H1 (cell line): Measurements from ENCODE around the gene TMEM134. TPM values are rescaled to one million over a fixed set of nuclear protein-coding genes. Genes with fewer than 3 reads are reported as not detected.

Source experiments
- CTCF ChIA-PET: fragments of 300-600 bp; sonication (Branson Sonifier 250); formaldehyde crosslinking; loops from one replicate; lab custom pipeline; 2021; ENCODE audit not compliant: partially characterized antibody; lab: Charles Lee
- POLR2A ChIA-PET: fragments of 300-600 bp; sonication (Branson Sonifier 250); formaldehyde crosslinking; loops from one replicate; lab custom pipeline; 2021; ENCODE audit warnings: inconsistent platforms; ENCODE audit not compliant: partially characterized antibody; lab: Charles Lee
- DNase-seq, 2 experiments: peaks; one replicate each; pipeline versions ENCODE4 v3.0.0 to v3.0.0-alpha.2; 2010 to 2022; ENCODE audit warnings: low spot score in 2 of 2, low read depth in 1 of 2, mixed read lengths in 1 of 2
- FAIRE-seq: peaks from 2 replicates; lab custom pipeline; 2011; peaks lifted over from hg19 to GRCh38; lab: Jason Lieb, UNC
- H2AFZ ChIP-seq: 2 replicates; pipeline ENCODE4 v1.8.1; 2012; ENCODE audit warnings: low read length, inconsistent platforms
- H2AK5ac ChIP-seq: 2 replicates; pipeline ENCODE4 v1.6.1; 2013; ENCODE audit warnings: low read depth, low read length
- H2BK120ac ChIP-seq: replicated peaks from 2 replicates; pipeline ENCODE3; 2013; ENCODE audit warnings: low read depth, low read length, inconsistent platforms
- H2BK12ac ChIP-seq: 2 replicates; pipeline ENCODE4 v1.6.1; 2013; ENCODE audit warnings: low read depth, low read length
- H2BK15ac ChIP-seq: 2 replicates; pipeline ENCODE4 v1.6.1; 2013; ENCODE audit warnings: low read length
- H2BK20ac ChIP-seq: 2 replicates; pipeline ENCODE4 v1.6.1; 2013; ENCODE audit warnings: low read length
- H2BK5ac ChIP-seq: 2 replicates; pipeline ENCODE4 v1.6.1; 2013; ENCODE audit warnings: low read depth, low read length
- H3K14ac ChIP-seq: 2 replicates; pipeline ENCODE4 v1.6.1; 2013; ENCODE audit warnings: inconsistent platforms; ENCODE audit not compliant: insufficient read length
- H3K18ac ChIP-seq: 2 replicates; pipeline ENCODE4 v1.6.1; 2013; ENCODE audit warnings: low read length; ENCODE audit errors: extremely low read depth
- H3K23ac ChIP-seq: 2 replicates; pipeline ENCODE4 v1.6.1; 2013; ENCODE audit warnings: inconsistent platforms; ENCODE audit not compliant: insufficient read length
- H3K23me2 ChIP-seq: 2 replicates; pipeline ENCODE4 v1.6.1; 2013; ENCODE audit warnings: low read depth, low read length
- H3K27ac ChIP-seq: 2 replicates; pipeline ENCODE4 v1.6.1; 2011; ENCODE audit warnings: low read depth, low read length, inconsistent platforms
- H3K27me3 ChIP-seq, 4 experiments: replicated peaks in 1 of 4; 1 replicate in 1 of 4; 2 replicates in 3 of 4; pipeline versions ENCODE4 v1.6.1 to v1.8.1; 2011 to 2013; ENCODE audit warnings: low read length in 3 of 4, mild to moderate bottlenecking in 3 of 4, inconsistent platforms in 2 of 4, mixed read lengths in 2 of 4, moderate library complexity in 1 of 4; ENCODE audit not compliant: control insufficient read depth in 3 of 4, insufficient read depth in 3 of 4; ENCODE audit errors: extremely low read depth in 1 of 4
- H3K36me3 ChIP-seq, 4 experiments: 2 replicates each; pipeline versions ENCODE4 v1.6.1 to v1.8.1; 2011 to 2013; ENCODE audit warnings: mild to moderate bottlenecking in 4 of 4, low read length in 3 of 4, moderate library complexity in 2 of 4, control low read depth in 1 of 4, inconsistent platforms in 1 of 4; ENCODE audit not compliant: insufficient read depth in 4 of 4, control insufficient read depth in 2 of 4
- H3K4ac ChIP-seq: replicated peaks from 2 replicates; pipeline ENCODE3; 2013; ENCODE audit warnings: low read length, low read depth, mixed read lengths, inconsistent platforms; ENCODE audit not compliant: insufficient read length
- H3K4me1 ChIP-seq, 4 experiments: replicated peaks in 1 of 4; 1 replicate in 1 of 4; 2 replicates in 3 of 4; pipeline versions ENCODE4 v1.6.1 to v1.8.1; 2011 to 2013; ENCODE audit warnings: low read length in 3 of 4, inconsistent platforms in 2 of 4, mixed read lengths in 1 of 4; ENCODE audit not compliant: insufficient read depth in 4 of 4, control insufficient read depth in 3 of 4
- H3K4me2 ChIP-seq, 2 experiments: 2 replicates each; pipeline versions ENCODE4 v1.6.1 to v1.8.1; 2011 to 2013; ENCODE audit warnings: low read depth in 2 of 2, low read length in 2 of 2, control low read depth in 1 of 2, inconsistent platforms in 1 of 2, mild to moderate bottlenecking in 1 of 2; ENCODE audit not compliant: insufficient read depth in 1 of 2
- H3K4me3 ChIP-seq, 4 experiments: fragments of 200-600, 300-600 bp in 1 of 4; sonication (generic), shearing (Covaris generic), sonication (Bioruptor Twin) in 1 of 4; 2 replicates each; pipeline versions ENCODE4 v1.5.1 to v1.8.1; 2011 to 2016; ENCODE audit warnings: low read length in 4 of 4, low read depth in 3 of 4, control low read depth in 2 of 4, inconsistent platforms in 2 of 4, mild to moderate bottlenecking in 2 of 4, mixed read lengths in 1 of 4, moderate library complexity in 1 of 4; ENCODE audit not compliant: insufficient read depth in 2 of 4; ENCODE audit errors: extremely low read depth in 1 of 4
- H3K56ac ChIP-seq: replicated peaks from 2 replicates; pipeline ENCODE3; 2013; ENCODE audit warnings: low read depth, mild to moderate bottlenecking, mixed read lengths, low read length, inconsistent platforms; ENCODE audit not compliant: insufficient read length
- H3K79me1 ChIP-seq: 2 replicates; pipeline ENCODE4 v1.6.1; 2013; ENCODE audit warnings: low read depth, low read length, control low read depth
- H3K79me2 ChIP-seq, 2 experiments: 2 replicates each; pipeline versions ENCODE4 v1.6.1 to v1.8.1; 2012 to 2013; ENCODE audit warnings: low read length in 2 of 2, mild to moderate bottlenecking in 2 of 2, inconsistent platforms in 1 of 2; ENCODE audit not compliant: insufficient read depth in 2 of 2, control insufficient read depth in 1 of 2
- H3K9ac ChIP-seq, 4 experiments: replicated peaks in 1 of 4; 1 replicate in 1 of 4; 2 replicates in 3 of 4; pipeline versions ENCODE4 v1.6.1 to v1.8.1; 2011 to 2013; ENCODE audit warnings: low read depth in 3 of 4, low read length in 3 of 4, control low read depth in 2 of 4, mild to moderate bottlenecking in 2 of 4, moderate library complexity in 2 of 4, inconsistent platforms in 1 of 4; ENCODE audit errors: extremely low read depth in 1 of 4
- H3K9me3 ChIP-seq, 2 experiments: 2 replicates each; pipeline versions ENCODE4 v1.6.1 to v1.8.1; 2012 to 2013; ENCODE audit warnings: mild to moderate bottlenecking in 2 of 2, moderate library complexity in 2 of 2, control low read depth in 1 of 2, inconsistent platforms in 1 of 2, low read depth in 1 of 2, low read length in 1 of 2, mixed read lengths in 1 of 2; ENCODE audit not compliant: insufficient read depth in 2 of 2
- H4K20me1 ChIP-seq, 2 experiments: replicated peaks in 1 of 2; 2 replicates each; pipeline versions ENCODE3 to v1.8.1; 2011 to 2013; ENCODE audit warnings: inconsistent platforms in 2 of 2, low read length in 2 of 2, mild to moderate bottlenecking in 1 of 2; ENCODE audit not compliant: insufficient read depth in 2 of 2, control insufficient read depth in 1 of 2
- H4K5ac ChIP-seq: 2 replicates; pipeline ENCODE4 v1.6.1; 2013; ENCODE audit warnings: low read length, low read depth, mixed read lengths, inconsistent platforms; ENCODE audit not compliant: insufficient read length
- H4K8ac ChIP-seq: 2 replicates; pipeline ENCODE4 v1.8.0; 2013; ENCODE audit warnings: mild to moderate bottlenecking, moderate library complexity, low read length, inconsistent platforms; ENCODE audit not compliant: insufficient read depth; ENCODE audit errors: extremely low read depth
- H4K91ac ChIP-seq: replicated peaks from 2 replicates; pipeline ENCODE3; 2013; ENCODE audit warnings: low read length, mixed read lengths, inconsistent platforms; ENCODE audit not compliant: insufficient read length
- ASH2L ChIP-seq: fragments of 200-600, 300-600 bp; sonication (generic); IDR thresholded peaks from one replicate; pipeline ENCODE4 v1.7.1; 2017; ENCODE audit warnings: low read length
- BRCA1 ChIP-seq: IDR thresholded peaks from 2 replicates; pipeline ENCODE4 v1.6.1; 2012; ENCODE audit warnings: low read depth, low read length, improper control_type of control experiment
- E2F6 ChIP-seq: IDR thresholded peaks from 2 replicates; pipeline ENCODE4 v1.6.1; 2012; ENCODE audit warnings: inconsistent platforms
- EP300 ChIP-seq, 2 experiments: IDR thresholded peaks; 1 replicate in 1 of 2; 2 replicates in 1 of 2; pipeline ENCODE4 v1.6.1; 2011 to 2012; ENCODE audit warnings: low read depth in 2 of 2, low read length in 2 of 2, mild to moderate bottlenecking in 2 of 2, borderline replicate concordance in 1 of 2, inconsistent platforms in 1 of 2, moderate library complexity in 1 of 2
- HDAC2 ChIP-seq, 2 experiments: fragments of 300-600 bp in 1 of 2; sonication (generic) in 1 of 2; IDR thresholded peaks; 2 replicates each; pipeline ENCODE4 v1.6.1; 2011 to 2012; ENCODE audit warnings: low read depth in 2 of 2, low read length in 2 of 2, mild to moderate bottlenecking in 2 of 2, moderate library complexity in 2 of 2, borderline replicate concordance in 1 of 2, inconsistent platforms in 1 of 2
- JUND ChIP-seq: IDR thresholded peaks from 2 replicates; pipeline ENCODE4 v1.6.1; 2011; ENCODE audit warnings: mild to moderate bottlenecking, improper control_type of control experiment, low read length
- KDM1A ChIP-seq: fragments of 200-600, 300-600 bp; sonication (generic); IDR thresholded peaks from 2 replicates; pipeline ENCODE4 v1.7.1; 2016; ENCODE audit warnings: mild to moderate bottlenecking, low read length, borderline replicate concordance
- MAX ChIP-seq: IDR thresholded peaks from 2 replicates; pipeline ENCODE4 v1.6.1; 2012; ENCODE audit warnings: inconsistent platforms
- SIN3A ChIP-seq, 2 experiments: IDR thresholded peaks in 1 of 2; conservative IDR thresholded peaks in 1 of 2; 2 replicates each; pipeline ENCODE4 v1.6.1; 2011 to 2012; ENCODE audit warnings: low read length in 2 of 2, improper control_type of control experiment in 1 of 2, low read depth in 1 of 2, mild to moderate bottlenecking in 1 of 2
- SIRT6 ChIP-seq: IDR thresholded peaks from one replicate; pipeline ENCODE4 v1.7.1; 2012; ENCODE audit warnings: low read length, inconsistent platforms
- SRF ChIP-seq: IDR thresholded peaks from 2 replicates; pipeline ENCODE4 v1.6.1; 2011; ENCODE audit warnings: mild to moderate bottlenecking, low read depth, low read length, moderate library complexity
- WGBS, 2 experiments: shearing (Covaris generic) in 1 of 2; methylation state at CpG; one replicate each; pipeline versions ENCODE4 v1.1.6 to v1.1.7; 2013 to 2015; ENCODE audit warnings: low lambda C conversion rate in 2 of 2, mixed read lengths in 2 of 2, inconsistent platforms in 1 of 2, low coverage in 1 of 2, missing lambda C conversion rate in 1 of 2; ENCODE audit not compliant: insufficient replicate concordance in 2 of 2, insufficient coverage in 1 of 2, insufficient read length in 1 of 2; ENCODE audit errors: extremely low coverage in 1 of 2, missing lambda C conversion rate in 1 of 2; 5-methylcytosine and 5-hydroxymethylcytosine counted together
- polyA plus RNA-seq, 7 experiments: library from polyadenylated mRNA; depleted of rRNA in 3 of 7; stranded (reverse) in 5 of 7; unstranded in 2 of 7; fragments of >200 nt in 5 of 7; fragments of 200-250 nt in 2 of 7; gene quantifications; 1 replicate in 5 of 7; 2 replicates in 1 of 7; 4 replicates in 1 of 7; pipeline versions ENCODE4 v1.2.1 to v1.2.3, GENCODE V29; 2011 to 2013; ENCODE audit warnings: missing spikeins in 2 of 7, mixed read lengths in 2 of 7
- total RNA-seq: library from RNA; stranded (reverse); fragmentation: NEBNext Ultra II Directional; extraction: Animal tissue kit (Norgen Biotek cat#: 25700); gene quantifications from 2 replicates; pipeline ENCODE4 v1.2.1, GENCODE V29; 2021

TMEM134 gene
- total and polyA plus RNA-seq, 2 of the 8 experiments (the other 6 are each of a cell fraction or from before 2014, with no cell fraction given): 32.4 to 229 TPM

GRCh38 chr11:67449116-67449844, 19.8 kb downstream of the TMEM134 start:
- H2AK5ac ChIP-seq: no peak overlapping the region
- no peak overlapping the region for H2AFZ ChIP-seq
- no peak overlapping the region for H4K91ac ChIP-seq
- H3K36me3 ChIP-seq: no peaks in the 10 kb centered on the region
- no peak overlapping the region for H3K14ac ChIP-seq
- H3K79me1 ChIP-seq: no peaks in the 10 kb centered on the region
- no peak overlapping the region for H4K5ac ChIP-seq
- WGBS, 2 experiments: 96% methylated on average over 9 of the region's 9 CpGs; no CpG with 5 or more reads in 1 of the 2 experiments
- H2BK12ac ChIP-seq: no peak overlapping the region
- H3K23me2 ChIP-seq: no peaks in the 10 kb centered on the region
- ChIA-PET POLR2A (interaction anchor here (0.8 to 1.4 kb wide), 6 partner anchors 10 to 40 kb away, joined by 3 to 7 read pairs (median 4); partner anchors contain the start of gene RPS6KB2), CTCF (interaction anchor here (0.6 to 1.3 kb wide), 4 partner anchors 18 to 206 kb away, joined by 3 to 4 read pairs (median 3); partner anchors contain the start of gene PPP1CA)
- no peak overlapping the region for H2BK5ac ChIP-seq
- FAIRE-seq: no peak
- no peak overlapping the region for H2BK15ac ChIP-seq
- H3K27ac ChIP-seq: no peak overlapping the region
- H3K9me3 ChIP-seq: no peaks in the 10 kb centered on the region
- no peaks in the 10 kb centered on the region for H4K20me1 ChIP-seq
- H4K8ac ChIP-seq: no peak overlapping the region
- no peak overlapping the region for H3K56ac ChIP-seq
- H2BK20ac ChIP-seq: no peak overlapping the region
- DNase-seq: no peak
- H3K4me3 ChIP-seq: no peak overlapping the region
- H3K27me3 ChIP-seq: no peaks in the 10 kb centered on the region
- H3K9ac ChIP-seq: no peak overlapping the region
- no peak overlapping the region for H3K18ac ChIP-seq
- no peak overlapping the region for H2BK120ac ChIP-seq
- no peaks in the 10 kb centered on the region for H3K79me2 ChIP-seq
- no peak overlapping the region for H3K4ac ChIP-seq
- H3K4me1 ChIP-seq: no peaks in the 10 kb centered on the region
- no peak overlapping the region for H3K23ac ChIP-seq
- H3K4me2 ChIP-seq: no peak overlapping the region
- TF ChIP-seq SIN3A (conservative IDR thresholded peaks at IDR 0.05 in 1 of 2, IDR thresholded peaks at IDR 0.05 in 1 of 2; ENCODE audit: low read depth in 1 of 2, low read length in 2 of 2): no peak
- TF ChIP-seq JUND: no peak
- no peak for TF ChIP-seq ASH2L
- TF ChIP-seq SRF: no peak
- no peak for TF ChIP-seq HDAC2 (IDR thresholded peaks at IDR 0.05; ENCODE audit: borderline replicate concordance in 1 of 2, low read depth in 2 of 2, low read length in 2 of 2)
- no peak for TF ChIP-seq MAX
- TF ChIP-seq BRCA1: no peak
- no peak for TF ChIP-seq SIRT6
- TF ChIP-seq E2F6: no peak
- no peak for TF ChIP-seq KDM1A
- no peak for TF ChIP-seq EP300 (IDR thresholded peaks at IDR 0.05; ENCODE audit: borderline replicate concordance in 1 of 2, low read depth in 2 of 2, low read length in 2 of 2)
